ENCODE data around the gene LCN2.

The LCN2 gene

GRCh38 chr9:128151309-128152132 is 2.3 kb downstream of the LCN2 start:
- no peak for DNase-seq

- no peak for DNase-seq
Measured at GRCh38 chr9:128152133-128153059, 3.1 kb downstream of the LCN2 start.

GRCh38 chr9:128153060-128153946 is 4.0 kb downstream of the LCN2 start:
- DNase-seq = no peak

- DNase-seq = no peak
Measured at GRCh38 chr9:128153947-128154695, 4.9 kb downstream of the LCN2 start.

GRCh38 chr9:128155736-128156500 is 6.7 kb downstream of the LCN2 start:
- DNase-seq = no peak

- DNase-seq = peak; percentile 8
Measured at GRCh38 chr9:128159522-128159783, 10.2 kb downstream of the LCN2 start.

GRCh38 chr9:128159784-128160602 is 10.7 kb downstream of the LCN2 start, which contains the start of gene BBLN:
Gene BBLN (plus strand): TSS chr9:128160265. CDS start chr9:128160408, 143 bp downstream.
- DNase-seq = peak; percentile 71

- DNase-seq = no peak
Measured at GRCh38 chr9:128160603-128160987, 11.3 kb downstream of the LCN2 start.

- no peak for DNase-seq
Measured at GRCh38 chr9:128161215-128161902, 12.1 kb downstream of the LCN2 start.

GRCh38 chr9:128162215-128163026 is 13.2 kb downstream of the LCN2 start:
- DNase-seq = no peak

GRCh38 chr9:128163027-128163515 is 13.8 kb downstream of the LCN2 start:
- no peak for DNase-seq

- no peak for DNase-seq
Measured at GRCh38 chr9:128163523-128164306, 14.5 kb downstream of the LCN2 start.

- no peak for DNase-seq
Measured at GRCh38 chr9:128164307-128164885, 15.1 kb downstream of the LCN2 start.

GRCh38 chr9:128166169-128166568 is 16.9 kb downstream of the LCN2 start:
- DNase-seq = no peak

- DNase-seq = no peak
Measured at GRCh38 chr9:128167209-128167608, 18.0 kb downstream of the LCN2 start.

- DNase-seq = no peak
Measured at GRCh38 chr9:128168731-128169308, 19.6 kb downstream of the LCN2 start.

- peak; percentile 5 for DNase-seq
Measured at GRCh38 chr9:128169492-128169891, 20.2 kb downstream of the LCN2 start.
